Mucosa of stomach (tissue), 1 donor: ENCODE results near the gene ERICH4.
"Not testable (repeated sequence)": the region's sequence is repeated elsewhere in the genome, so short reads cannot be mapped to it uniquely, and the experiment has no call there.

Source experiments
- H3K27me3 ChIP-seq: one replicate; pipeline ENCODE4 v1.7.0; 2013; ENCODE audit warnings: mild to moderate bottlenecking, low read length; ENCODE audit not compliant: control insufficient read depth, insufficient read depth
- H3K36me3 ChIP-seq: one replicate; pipeline ENCODE4 v1.7.0; 2013; ENCODE audit warnings: low read length; ENCODE audit not compliant: control insufficient read depth, insufficient read depth
- H3K4me1 ChIP-seq: one replicate; pipeline ENCODE4 v1.7.0; 2013; ENCODE audit warnings: mild to moderate bottlenecking, low read length; ENCODE audit not compliant: control insufficient read depth, insufficient read depth
- H3K4me3 ChIP-seq: one replicate; pipeline ENCODE4 v1.7.0; 2013; ENCODE audit warnings: low read length
- H3K9ac ChIP-seq: one replicate; pipeline ENCODE4 v1.7.0; 2013; ENCODE audit warnings: mild to moderate bottlenecking, low read length, moderate library complexity
- H3K9me3 ChIP-seq: one replicate; pipeline ENCODE4 v1.7.0; 2013; ENCODE audit warnings: mild to moderate bottlenecking, low read length, moderate library complexity; ENCODE audit not compliant: control insufficient read depth
- donor health status: Pancreatic carcinoma.

The ERICH4 gene

GRCh38 chr19:41428481-41428859, 14.5 kb upstream of the ERICH4 start:
- H3K27me3 ChIP-seq, result no peaks in the 10 kb centered on the region
- peaks cover 44% of the 10 kb centered on the region for H3K4me1 ChIP-seq
- H3K9me3 ChIP-seq, result no peaks in the 10 kb centered on the region
- H3K36me3 ChIP-seq, result peaks cover 14% of the 10 kb centered on the region
- H3K4me3 ChIP-seq, result no peak overlapping the region
- peak overlapping the region; percentile 91 for H3K9ac ChIP-seq

- no peak overlapping the region for H3K4me3 ChIP-seq
- H3K27me3 ChIP-seq, result no peaks in the 10 kb centered on the region
- no peak overlapping the region for H3K9ac ChIP-seq
- H3K36me3 ChIP-seq, result peaks cover 14% of the 10 kb centered on the region
- peaks cover 28% of the 10 kb centered on the region for H3K4me1 ChIP-seq
- no peaks in the 10 kb centered on the region for H3K9me3 ChIP-seq
Observed at GRCh38 chr19:41430922-41431321, 12.0 kb upstream of the ERICH4 start.

- H3K9ac ChIP-seq, result no peak overlapping the region
- no peaks in the 10 kb centered on the region for H3K9me3 ChIP-seq
- H3K27me3 ChIP-seq, result no peaks in the 10 kb centered on the region
- peaks cover 14% of the 10 kb centered on the region for H3K36me3 ChIP-seq
- H3K4me1 ChIP-seq, result peaks cover 20% of the 10 kb centered on the region
- no peak overlapping the region for H3K4me3 ChIP-seq
Observed at GRCh38 chr19:41431426-41432386, 11.2 kb upstream of the ERICH4 start.

- H3K9ac ChIP-seq, result no peak overlapping the region
- H3K9me3 ChIP-seq, result no peaks in the 10 kb centered on the region
- peaks cover 14% of the 10 kb centered on the region for H3K36me3 ChIP-seq
Observed at GRCh38 chr19:41433171-41433570, 9.8 kb upstream of the ERICH4 start.

GRCh38 chr19:41434450-41434849, 8.5 kb upstream of the ERICH4 start:
- H3K36me3 ChIP-seq, result peaks cover 14% of the 10 kb centered on the region
- no peak overlapping the region for H3K9ac ChIP-seq
- H3K27me3 ChIP-seq, result no peaks in the 10 kb centered on the region
- H3K9me3 ChIP-seq, result no peaks in the 10 kb centered on the region
- peaks cover 7% of the 10 kb centered on the region for H3K4me1 ChIP-seq
- no peak overlapping the region for H3K4me3 ChIP-seq

More at GRCh38 chr19:41433171-41433570, 9.8 kb upstream of the ERICH4 start:
- Histone ChIP-seq H3K4me3 (no peak overlapping the region), H3K27me3 (no peaks in the 10 kb centered on the region), H3K4me1 (peaks cover 8% of the 10 kb centered on the region)

GRCh38 chr19:41435376-41435775, 7.6 kb upstream of the ERICH4 start:
- peaks cover 14% of the 10 kb centered on the region for H3K36me3 ChIP-seq
- H3K4me1 ChIP-seq, H3K27me3 ChIP-seq, H3K4me3 ChIP-seq, H3K9me3 ChIP-seq, H3K9ac ChIP-seq: not testable (repeated sequence)

- H3K4me1 ChIP-seq, result peaks cover 7% of the 10 kb centered on the region
- H3K4me3 ChIP-seq, result no peak overlapping the region
- peaks cover 14% of the 10 kb centered on the region for H3K36me3 ChIP-seq
Observed at GRCh38 chr19:41435936-41436673, 6.9 kb upstream of the ERICH4 start.

GRCh38 chr19:41436674-41436951, 6.3 kb upstream of the ERICH4 start:
- H3K9ac ChIP-seq, result no peak overlapping the region
- H3K4me1 ChIP-seq, result peaks cover 7% of the 10 kb centered on the region
- H3K9me3 ChIP-seq, result no peaks in the 10 kb centered on the region
- no peaks in the 10 kb centered on the region for H3K27me3 ChIP-seq
- no peak overlapping the region for H3K4me3 ChIP-seq
- H3K36me3 ChIP-seq, result peaks cover 14% of the 10 kb centered on the region

More at GRCh38 chr19:41435936-41436673, 6.9 kb upstream of the ERICH4 start:
- Histone ChIP-seq H3K9me3 (no peaks in the 10 kb centered on the region), H3K9ac (no peak overlapping the region), H3K27me3 (no peaks in the 10 kb centered on the region)

- H3K4me3 ChIP-seq, result no peak overlapping the region
- H3K9me3 ChIP-seq, result no peaks in the 10 kb centered on the region
- H3K27me3 ChIP-seq, result no peaks in the 10 kb centered on the region
- peaks cover 7% of the 10 kb centered on the region for H3K4me1 ChIP-seq
- no peak overlapping the region for H3K9ac ChIP-seq
- H3K36me3 ChIP-seq, result peaks cover 4% of the 10 kb centered on the region
Observed at GRCh38 chr19:41437944-41438574, 4.9 kb upstream of the ERICH4 start.

- Histone ChIP-seq H3K4me1 (peaks cover 7% of the 10 kb centered on the region), H3K4me3 (peak within 1 kb of the TSS; percentile 94), H3K36me3 (no peaks in the 10 kb centered on the region), H3K27me3 (peaks cover 4% of the 10 kb centered on the region), H3K9me3 (no peaks in the 10 kb centered on the region), H3K9ac (peak within 1 kb of the TSS; percentile 82)
Observed at GRCh38 chr19:41439441-41440222, 3.3 kb upstream of the ERICH4 start, which contains the start of gene DMAC2. Gene DMAC2, minus strand, starts transcription at chr19:41439912. Its CDS starts 13 bp downstream, at chr19:41439899.

GRCh38 chr19:41441321-41441945, 1.5 kb upstream of the ERICH4 start:
- no peak overlapping the region for H3K4me3 ChIP-seq
- H3K4me1 ChIP-seq, result peaks cover 7% of the 10 kb centered on the region
- H3K27me3 ChIP-seq, result peaks cover 4% of the 10 kb centered on the region
- no peak overlapping the region for H3K9ac ChIP-seq
- H3K9me3 ChIP-seq, result no peaks in the 10 kb centered on the region
- no peaks in the 10 kb centered on the region for H3K36me3 ChIP-seq
